GM18858 (cell line): ENCODE results near the gene FGF14.

Experiments
- ATAC-seq: cut with Tn5 transposase; IDR thresholded peaks from one replicate; pipeline ENCODE4 v1.9.1; 2021; ENCODE audit not compliant: unreplicated experiment

The FGF14 gene

GRCh38 chr13:102369302-102369701 lies 32.5 kb downstream of the FGF14 start:
- ATAC-seq, result no peak

GRCh38 chr13:102367836-102368235 lies 34.0 kb downstream of the FGF14 start:
- ATAC-seq, result no peak

GRCh38 chr13:102361113-102361512 lies 40.7 kb downstream of the FGF14 start:
- no peak for ATAC-seq

- no peak for ATAC-seq
Observed at GRCh38 chr13:102359264-102359663, 42.6 kb downstream of the FGF14 start.

- ATAC-seq, result no peak
Observed at GRCh38 chr13:102355251-102355650, 46.6 kb downstream of the FGF14 start.

GRCh38 chr13:102354011-102354410 lies 47.8 kb downstream of the FGF14 start:
- ATAC-seq, result no peak

GRCh38 chr13:102351521-102351920 lies 50.3 kb downstream of the FGF14 start:
- no peak for ATAC-seq

- no peak for ATAC-seq
Observed at GRCh38 chr13:102347490-102347889, 54.4 kb downstream of the FGF14 start.

- ATAC-seq, result no peak
Observed at GRCh38 chr13:102346769-102347168, 55.1 kb downstream of the FGF14 start.

GRCh38 chr13:102344410-102344809 lies 57.4 kb downstream of the FGF14 start:
- ATAC-seq, result no peak

- no peak for ATAC-seq
Observed at GRCh38 chr13:102333320-102334198, 68.3 kb downstream of the FGF14 start.

GRCh38 chr13:102328909-102329308 lies 72.9 kb downstream of the FGF14 start:
- ATAC-seq, result no peak

GRCh38 chr13:102327119-102327617 lies 74.7 kb downstream of the FGF14 start:
- no peak for ATAC-seq

GRCh38 chr13:102326381-102327118 lies 75.3 kb downstream of the FGF14 start:
- ATAC-seq, result no peak

GRCh38 chr13:102325321-102325720 lies 76.5 kb downstream of the FGF14 start:
- ATAC-seq, result no peak

GRCh38 chr13:102323505-102323904 lies 78.3 kb downstream of the FGF14 start:
- ATAC-seq, result no peak

GRCh38 chr13:102323012-102323411 lies 78.8 kb downstream of the FGF14 start:
- ATAC-seq, result no peak

- no peak for ATAC-seq
Observed at GRCh38 chr13:102322211-102322610, 79.6 kb downstream of the FGF14 start.

- ATAC-seq, result no peak
Observed at GRCh38 chr13:102318233-102318632, 83.6 kb downstream of the FGF14 start.

- no peak for ATAC-seq
Observed at GRCh38 chr13:102317593-102317992, 84.3 kb downstream of the FGF14 start.

- no peak for ATAC-seq
Observed at GRCh38 chr13:102316732-102317131, 85.1 kb downstream of the FGF14 start.

GRCh38 chr13:102312841-102313240 lies 89.0 kb downstream of the FGF14 start:
- no peak for ATAC-seq
